T-cell (primary cell): ENCODE measurements around the gene RUBCN. TPM values are rescaled to one million over a fixed set of nuclear protein-coding genes. Genes with fewer than 3 reads are reported as not detected.

Source experiments
- ATAC-seq, 4 experiments: fragments of 200-7000 bp in 3 of 4; fragments of 150-1000 bp in 1 of 4; cut with Tn5 transposase; replicated peaks in 1 of 4; 1 replicate in 3 of 4; 2 replicates in 1 of 4; pipeline ENCODE4 v1.10.0; 2021; ENCODE audit warnings: moderate library complexity in 3 of 4, mild to moderate bottlenecking in 2 of 4, moderate number of reproducible peaks in 1 of 4
- CTCF ChIA-PET, 2 donors: fragments of 300-600 bp; sonication (Branson Sonifier 250); formaldehyde crosslinking; loops; one replicate each; lab custom pipeline; 2022; ENCODE audit warnings: antibody characterized with exemption in 2 of 2; lab: Charles Lee
- POLR2A ChIA-PET, 2 donors: fragments of 300-600 bp; sonication (Branson Sonifier 250); formaldehyde crosslinking; loops; one replicate each; lab custom pipeline; 2022; ENCODE audit warnings: antibody characterized with exemption in 2 of 2; lab: Charles Lee
- DNase-seq, 35 experiments: peaks; one replicate each; pipeline versions ENCODE4 v3.0.0 to v3.0.0-alpha.2; 2013 to 2023
- H3K27ac ChIP-seq: one replicate; pipeline ENCODE4 v1.5.1; 2013; ENCODE audit warnings: low read length
- H3K27me3 ChIP-seq, 2 experiments: replicated peaks in 1 of 2; 1 replicate in 1 of 2; 2 replicates in 1 of 2; pipeline versions ENCODE4 v1.6.1 to v1.7.0; 2013; ENCODE audit warnings: low read length in 1 of 2, mixed read lengths in 1 of 2; ENCODE audit not compliant: control insufficient read depth in 2 of 2, insufficient read depth in 2 of 2; ENCODE audit errors: extremely low read depth in 1 of 2
- H3K36me3 ChIP-seq, 2 donors: 1 replicate in 1 of 2; 2 replicates in 1 of 2; pipeline versions ENCODE4 v1.6.1 to v1.7.0; 2013; ENCODE audit warnings: low read length in 1 of 2; ENCODE audit not compliant: control insufficient read depth in 2 of 2, insufficient read depth in 1 of 2; ENCODE audit errors: extremely low read depth in 1 of 2
- H3K4me1 ChIP-seq, 2 experiments: 1 replicate in 1 of 2; 2 replicates in 1 of 2; pipeline versions ENCODE4 v1.6.1 to v1.7.0; 2013; ENCODE audit warnings: low read length in 2 of 2, mixed read lengths in 1 of 2; ENCODE audit not compliant: insufficient read depth in 2 of 2, control insufficient read depth in 1 of 2; ENCODE audit errors: extremely low read depth in 1 of 2
- H3K4me3 ChIP-seq, 2 donors: 1 replicate in 1 of 2; 2 replicates in 1 of 2; pipeline versions ENCODE4 v1.5.1 to v1.7.0; 2013; ENCODE audit warnings: mild to moderate bottlenecking in 2 of 2, low read length in 1 of 2, moderate library complexity in 1 of 2; ENCODE audit not compliant: control insufficient read depth in 1 of 2; ENCODE audit errors: extremely low read depth in 1 of 2
- H3K9me3 ChIP-seq: 2 replicates; pipeline ENCODE4 v1.7.0; 2013
- H3K27ac Mint-ChIP-seq, 2 donors: one replicate each; pipeline ENCODE4 v1.8.0; 2020 to 2021; ENCODE audit warnings: mild to moderate bottlenecking in 2 of 2, mixed read lengths in 2 of 2
- H3K27me3 Mint-ChIP-seq, 2 donors: one replicate each; pipeline ENCODE4 v1.8.0; 2021 to 2022; ENCODE audit warnings: mixed read lengths in 2 of 2
- H3K36me3 Mint-ChIP-seq: one replicate; pipeline ENCODE4 v1.8.0; 2021; ENCODE audit warnings: mixed read lengths
- H3K4me1 Mint-ChIP-seq, 3 donors: one replicate each; pipeline ENCODE4 v1.8.0; 2020 to 2022; ENCODE audit warnings: mixed read lengths in 3 of 3, mild to moderate bottlenecking in 1 of 3
- H3K4me3 Mint-ChIP-seq, 3 donors: one replicate each; pipeline ENCODE4 v1.8.0; 2020 to 2022; ENCODE audit warnings: mild to moderate bottlenecking in 3 of 3, mixed read lengths in 3 of 3, moderate library complexity in 3 of 3
- H3K9me3 Mint-ChIP-seq, 3 donors: one replicate each; pipeline ENCODE4 v1.8.0; 2020 to 2022; ENCODE audit warnings: mixed read lengths in 3 of 3
- WGBS: methylation state at CpG from one replicate; pipeline ENCODE4 v1.1.5; 2013; ENCODE audit warnings: missing lambda C conversion rate; ENCODE audit not compliant: insufficient coverage; 5-methylcytosine and 5-hydroxymethylcytosine counted together
- total RNA-seq, 35 experiments: library from RNA in 6 of 35; stranded (reverse) in 6 of 35; fragments of 120-200 nt in 1 of 35; gene quantifications; one replicate each; pipeline versions ENCODE4 v1.2.1 to v1.2.4 and lab custom pipeline; 2013 to 2026

The RUBCN gene
- total RNA-seq, 5 donors from 2014 or later (not counting 1 experiment from before 2014, with no cell fraction given) = 40.3 to 73.5 (median 64.7) TPM

DNA sequence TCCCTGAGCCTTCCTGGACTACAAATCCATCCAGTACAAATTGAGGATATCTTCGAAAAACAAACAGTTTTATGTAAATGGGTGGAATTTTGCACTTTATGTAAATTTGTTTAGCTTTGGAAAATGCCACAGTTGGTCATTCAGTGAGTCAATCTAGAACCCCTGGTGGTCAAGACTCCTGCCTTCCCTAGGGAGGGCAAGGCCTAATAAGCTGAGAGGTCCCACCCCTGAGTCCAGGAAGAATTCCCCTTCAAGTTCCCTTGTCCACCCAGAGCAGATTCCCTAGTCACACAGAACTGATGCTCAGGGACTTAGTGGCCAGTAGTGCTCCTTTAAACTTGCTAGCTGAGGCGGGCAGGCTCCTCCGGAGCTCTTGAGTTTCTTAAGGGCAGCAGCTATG is 6.1 kb upstream of the RUBCN start:
- Histone ChIP-seq H3K36me3 (no peaks in the 10 kb centered on the region), H3K9me3 (no peaks in the 10 kb centered on the region), H3K27me3 (no peaks in the 10 kb centered on the region), H3K27ac (no peak overlapping the region), H3K4me3 (no peak overlapping the region), H3K4me1 (peaks cover 0 to under 1% of the 10 kb centered on the region in 2 experiments)
- ATAC-seq (no peak), DNase-seq (no peak)
- Mint-ChIP-seq H3K36me3 (peaks cover 3% of the 10 kb centered on the region), H3K27ac (no peak overlapping the region), H3K4me1 (peaks cover under 1 to 3% (median 2%) of the 10 kb centered on the region in 3 donors), H3K27me3 (no peaks in the 10 kb centered on the region), H3K4me3 (no peak overlapping the region), H3K9me3 (no peaks in the 10 kb centered on the region)
- POLR2A ChIA-PET = no interaction called here
- CTCF ChIA-PET = interaction anchor here in 1 of 2 donors (1.2 kb wide), 1 partner anchor 59 kb away, joined by 4 read pairs; no protein-coding TSS in a partner anchor
- WGBS = 90% methylated on average over 2 of the region's 3 CpGs

- Mint-ChIP-seq H3K27ac (peak overlapping the region; percentile 95 to 97), H3K4me3 (peak overlapping the region; percentile 90 to 98 (median 96)), H3K9me3 (no peaks in the 10 kb centered on the region), H3K4me1 (peaks cover 30 to 35% (median 34%) of the 10 kb centered on the region in 3 donors), H3K27me3 (no peaks in the 10 kb centered on the region), H3K36me3 (no peaks in the 10 kb centered on the region)
- ChIA-PET POLR2A (no interaction called here), CTCF (no interaction called here)
- no peaks in the 10 kb centered on the region for H3K27me3 ChIP-seq
- peak overlapping the region; percentile 60 for H3K27ac ChIP-seq
- 56% methylated on average over 1 of the region's 11 CpGs for WGBS
- no peaks in the 10 kb centered on the region for H3K36me3 ChIP-seq
- ATAC-seq (no peak), DNase-seq (no peak)
- no peaks in the 10 kb centered on the region for H3K9me3 ChIP-seq
- H3K4me1 ChIP-seq = peaks cover 2 to 27% of the 10 kb centered on the region in 2 experiments
- no peak overlapping the region for H3K4me3 ChIP-seq
Observed at GRCh38 chr3:197737749-197738462, 1.2 kb upstream of the RUBCN start.

GRCh38 chr3:197737319-197737649 is 580 bp upstream of the RUBCN start:
- H3K4me1 ChIP-seq = peaks cover 2 to 27% of the 10 kb centered on the region in 2 experiments
- peaks cover 36 to 40% (median 36%) of the 10 kb centered on the region in 3 donors for H3K4me1 Mint-ChIP-seq
- ATAC-seq (no peak), DNase-seq (no peak)
- H3K27ac Mint-ChIP-seq = peak overlapping the region; percentile 95 to 97
- ChIA-PET CTCF (no interaction called here), POLR2A (no interaction called here)
- no peaks in the 10 kb centered on the region for H3K36me3 Mint-ChIP-seq
- H3K27me3 ChIP-seq = no peaks in the 10 kb centered on the region
- peak overlapping the region; percentile 60 for H3K27ac ChIP-seq
- H3K9me3 ChIP-seq = no peaks in the 10 kb centered on the region
- H3K36me3 ChIP-seq = no peaks in the 10 kb centered on the region
- no peaks in the 10 kb centered on the region for H3K9me3 Mint-ChIP-seq
- peak overlapping the region; percentile 90 to 98 (median 96) for H3K4me3 Mint-ChIP-seq
- 4% methylated on average over 6 of the region's 6 CpGs for WGBS
- H3K27me3 Mint-ChIP-seq = no peaks in the 10 kb centered on the region
- peak overlapping the region; percentile 52 to 60 for H3K4me3 ChIP-seq

GRCh38 chr3:197736010-197736490 is 654 bp downstream of the RUBCN start:
- Mint-ChIP-seq H3K36me3 (peaks cover 4% of the 10 kb centered on the region), H3K9me3 (no peaks in the 10 kb centered on the region), H3K4me1 (peaks cover 37 to 45% (median 41%) of the 10 kb centered on the region in 3 donors), H3K27ac (peak overlapping the region; percentile 89 to 95), H3K27me3 (no peaks in the 10 kb centered on the region), H3K4me3 (peak overlapping the region; percentile 90 to 98 (median 96))
- Histone ChIP-seq H3K4me3 (peak overlapping the region; percentile 60), H3K27me3 (no peaks in the 10 kb centered on the region), H3K4me1 (peaks cover 2 to 27% of the 10 kb centered on the region in 2 experiments), H3K27ac (peak overlapping the region; percentile 1), H3K36me3 (peaks cover 0 to 3% of the 10 kb centered on the region in 2 donors), H3K9me3 (no peaks in the 10 kb centered on the region)
- ATAC-seq (peak in 2 of 4 experiments; percentile 6 to 8), DNase-seq (peak in 24 of 35 experiments; percentile 13 to 60 (median 28))
- POLR2A ChIA-PET = no interaction called here
- CTCF ChIA-PET = interaction anchor here (0.6 to 0.8 kb wide), 4 partner anchors 10 to 1047 kb away, joined by 3 to 5 read pairs (median 3); no protein-coding TSS in a partner anchor
- 1% methylated on average over 14 of the region's 17 CpGs for WGBS

DNA sequence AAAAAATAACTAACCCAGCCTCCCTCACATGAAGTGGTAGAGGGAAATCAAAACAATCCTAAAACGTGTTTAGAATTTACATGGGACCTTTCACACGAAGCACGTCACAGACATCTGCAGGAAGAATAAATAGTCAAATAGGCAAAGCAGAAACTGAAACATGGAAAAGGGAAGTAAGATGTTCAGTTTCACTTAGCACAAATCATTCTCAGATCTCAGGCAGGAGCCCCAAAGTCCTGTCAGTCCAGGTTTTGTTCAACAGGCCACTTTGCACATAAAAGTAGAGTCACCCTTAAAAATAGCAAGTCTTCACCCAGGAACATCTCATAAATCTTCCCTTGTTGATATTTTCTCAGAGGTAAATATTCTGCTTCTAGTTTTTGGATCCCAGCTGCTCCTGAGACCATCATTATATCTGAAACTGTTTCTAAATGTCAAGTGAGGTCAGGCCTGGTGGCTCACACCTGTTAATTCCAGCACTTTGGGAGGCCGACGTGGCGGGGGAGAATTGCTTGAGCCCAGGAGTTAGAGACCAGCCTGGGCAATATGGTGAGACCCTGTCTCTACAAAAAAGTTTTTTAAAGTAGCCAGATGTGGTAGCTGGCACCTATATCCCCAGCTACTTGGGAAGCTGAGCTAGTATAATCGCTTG is 1.9 kb downstream of the RUBCN start:
- H3K27ac Mint-ChIP-seq = peak overlapping the region; percentile 56 to 68
- Histone ChIP-seq H3K4me3 (no peak overlapping the region), H3K36me3 (peaks cover 0 to 3% of the 10 kb centered on the region in 2 donors), H3K27ac (no peak overlapping the region), H3K27me3 (no peaks in the 10 kb centered on the region), H3K9me3 (no peaks in the 10 kb centered on the region), H3K4me1 (peaks cover 2 to 30% of the 10 kb centered on the region in 2 experiments)
- DNase-seq (no peak), ATAC-seq (no peak)
- no peaks in the 10 kb centered on the region for H3K27me3 Mint-ChIP-seq
- peaks cover 47 to 53% (median 48%) of the 10 kb centered on the region in 3 donors for H3K4me1 Mint-ChIP-seq
- H3K36me3 Mint-ChIP-seq = peaks cover 11% of the 10 kb centered on the region
- no peaks in the 10 kb centered on the region for H3K9me3 Mint-ChIP-seq
- peak overlapping the region; percentile 53 to 90 (median 60) for H3K4me3 Mint-ChIP-seq
- POLR2A ChIA-PET = interaction anchor here in 1 of 2 donors (0.5 kb wide), 1 partner anchor 13 kb away, joined by 3 read pairs; no protein-coding TSS in a partner anchor
- CTCF ChIA-PET = interaction anchor here in 1 of 2 donors (1.0 kb wide), 1 partner anchor 23 kb away, joined by 3 read pairs; no protein-coding TSS in a partner anchor
- no CpG with 5 or more reads among the region's 7 CpGs for WGBS

GRCh38 chr3:197733042-197733441 is 3.7 kb downstream of the RUBCN start:
- Mint-ChIP-seq H3K27ac (no peak overlapping the region), H3K36me3 (peaks cover 16% of the 10 kb centered on the region), H3K27me3 (no peaks in the 10 kb centered on the region), H3K9me3 (no peaks in the 10 kb centered on the region), H3K4me3 (no peak overlapping the region), H3K4me1 (peaks cover 53 to 61% (median 56%) of the 10 kb centered on the region in 3 donors)
- CTCF ChIA-PET = interaction anchor here in 1 of 2 donors (1.0 kb wide), 1 partner anchor 14 kb away, joined by 5 read pairs; no protein-coding TSS in a partner anchor
- H3K27me3 ChIP-seq = no peaks in the 10 kb centered on the region
- DNase-seq (no peak), ATAC-seq (no peak)
- H3K4me3 ChIP-seq = no peak overlapping the region
- POLR2A ChIA-PET = no interaction called here
- peaks cover 2 to 30% of the 10 kb centered on the region in 2 experiments for H3K4me1 ChIP-seq
- peaks cover 0 to 3% of the 10 kb centered on the region in 2 donors for H3K36me3 ChIP-seq
- no peaks in the 10 kb centered on the region for H3K9me3 ChIP-seq
- H3K27ac ChIP-seq = no peak overlapping the region
- 85% methylated on average over 2 of the region's 4 CpGs for WGBS
